Esophagus muscularis mucosa (tissue), 3 donors: ENCODE data around the gene NRG4.

ENCODE experiments used
- POLR2A ChIP-seq: fragments of 450-650 bp; IDR thresholded peaks from one replicate; pipeline ENCODE4 v1.6.1; 2017; ENCODE audit warnings: antibody characterized with exemption, moderate library complexity, mild to moderate bottlenecking, low read depth
- POLR2AphosphoS5 ChIP-seq, 2 donors: sonication (generic); formaldehyde crosslinking; IDR thresholded peaks; one replicate each; pipeline ENCODE4 v1.6.1; 2017; ENCODE audit warnings: antibody characterized with exemption in 2 of 2
- TF ChIP-seq, protein P1 (sequence below), 3 experiments: fragments of 200-600 bp in 2 of 3; fragments of 450-650 bp in 1 of 3; sonication (generic) in 2 of 3; IDR thresholded peaks; one replicate each; pipeline ENCODE4 v1.5.1; 2017 to 2019; ENCODE audit warnings: antibody characterized with exemption in 3 of 3, mild to moderate bottlenecking in 2 of 3, moderate library complexity in 1 of 3

GRCh38 chr15:75992897-75993296 is 19.3 kb downstream of the NRG4 start:
- no peak for TF ChIP-seq POLR2AphosphoS5 (IDR thresholded peaks at IDR 0.05)
- TF ChIP-seq, protein P1, sequence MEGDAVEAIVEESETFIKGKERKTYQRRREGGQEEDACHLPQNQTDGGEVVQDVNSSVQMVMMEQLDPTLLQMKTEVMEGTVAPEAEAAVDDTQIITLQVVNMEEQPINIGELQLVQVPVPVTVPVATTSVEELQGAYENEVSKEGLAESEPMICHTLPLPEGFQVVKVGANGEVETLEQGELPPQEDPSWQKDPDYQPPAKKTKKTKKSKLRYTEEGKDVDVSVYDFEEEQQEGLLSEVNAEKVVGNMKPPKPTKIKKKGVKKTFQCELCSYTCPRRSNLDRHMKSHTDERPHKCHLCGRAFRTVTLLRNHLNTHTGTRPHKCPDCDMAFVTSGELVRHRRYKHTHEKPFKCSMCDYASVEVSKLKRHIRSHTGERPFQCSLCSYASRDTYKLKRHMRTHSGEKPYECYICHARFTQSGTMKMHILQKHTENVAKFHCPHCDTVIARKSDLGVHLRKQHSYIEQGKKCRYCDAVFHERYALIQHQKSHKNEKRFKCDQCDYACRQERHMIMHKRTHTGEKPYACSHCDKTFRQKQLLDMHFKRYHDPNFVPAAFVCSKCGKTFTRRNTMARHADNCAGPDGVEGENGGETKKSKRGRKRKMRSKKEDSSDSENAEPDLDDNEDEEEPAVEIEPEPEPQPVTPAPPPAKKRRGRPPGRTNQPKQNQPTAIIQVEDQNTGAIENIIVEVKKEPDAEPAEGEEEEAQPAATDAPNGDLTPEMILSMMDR (IDR thresholded peaks at IDR 0.05): no peak
- no peak for TF ChIP-seq POLR2A
